Embryonic facial prominence (tissue), 1 donor: Measurements from ENCODE around the gene FOS.
"Not testable (repeated sequence)": the region's sequence is repeated elsewhere in the genome, so short reads cannot be mapped to it uniquely, and the experiment has no call there.

Experiments
- DNase-seq: peaks from one replicate; pipeline ENCODE4 v3.0.0-alpha.2; 2016; ENCODE audit errors: extremely low spot score

Gene FOS

GRCh38 chr14:75278422-75279152, at the start of gene FOS:
Gene FOS (plus strand): TSS chr14:75278828. CDS start chr14:75278983, 155 bp downstream.
- peak; percentile 94 for DNase-seq

GRCh38 chr14:75229661-75230139, 48.9 kb upstream of the FOS start:
- DNase-seq, result no peak

GRCh38 chr14:75230140-75230792, 48.4 kb upstream of the FOS start:
- DNase-seq, result no peak

GRCh38 chr14:75231320-75231719, 47.3 kb upstream of the FOS start:
- no peak for DNase-seq

- DNase-seq, result no peak
These were observed 46.4 kb upstream of the FOS start for GRCh38 chr14:75232191-75232590.

GRCh38 chr14:75232597-75232996, 46.0 kb upstream of the FOS start:
- DNase-seq, result no peak

- peak; percentile 67 for DNase-seq
These were observed 44.2 kb upstream of the FOS start for GRCh38 chr14:75234173-75235115.

- not testable (repeated sequence) for DNase-seq
These were observed 43.4 kb upstream of the FOS start for GRCh38 chr14:75235198-75235597.

GRCh38 chr14:75236467-75236866, 42.2 kb upstream of the FOS start:
- no peak for DNase-seq

GRCh38 chr14:75236901-75237419, 41.7 kb upstream of the FOS start:
- DNase-seq, result no peak

GRCh38 chr14:75238756-75239455, 39.7 kb upstream of the FOS start:
- no peak for DNase-seq

GRCh38 chr14:75240781-75241180, 37.8 kb upstream of the FOS start:
- no peak for DNase-seq

GRCh38 chr14:75242546-75243273, 35.9 kb upstream of the FOS start:
- peak; percentile 92 for DNase-seq

GRCh38 chr14:75244121-75244520, 34.5 kb upstream of the FOS start:
- DNase-seq, result no peak

- no peak for DNase-seq
These were observed 31.9 kb upstream of the FOS start for GRCh38 chr14:75246546-75247285.

- no peak for DNase-seq
These were observed 31.2 kb upstream of the FOS start for GRCh38 chr14:75247286-75247922.

- no peak for DNase-seq
These were observed 30.7 kb upstream of the FOS start for GRCh38 chr14:75247939-75248338.

- peak; percentile 39 for DNase-seq
These were observed 29.2 kb upstream of the FOS start for GRCh38 chr14:75249251-75249957.

GRCh38 chr14:75249958-75250336, 28.7 kb upstream of the FOS start:
- DNase-seq, result no peak
